Measurements from ENCODE around the gene PIR. TPM values are rescaled to one million over a fixed set of nuclear protein-coding genes. Genes with fewer than 3 reads are reported as not detected.

PIR gene
- total and polyA plus RNA-seq, 2 donors (not counting 3 experiments of a cell fraction or from before 2014, with no cell fraction given), result 89.0 to 108 TPM

DNA sequence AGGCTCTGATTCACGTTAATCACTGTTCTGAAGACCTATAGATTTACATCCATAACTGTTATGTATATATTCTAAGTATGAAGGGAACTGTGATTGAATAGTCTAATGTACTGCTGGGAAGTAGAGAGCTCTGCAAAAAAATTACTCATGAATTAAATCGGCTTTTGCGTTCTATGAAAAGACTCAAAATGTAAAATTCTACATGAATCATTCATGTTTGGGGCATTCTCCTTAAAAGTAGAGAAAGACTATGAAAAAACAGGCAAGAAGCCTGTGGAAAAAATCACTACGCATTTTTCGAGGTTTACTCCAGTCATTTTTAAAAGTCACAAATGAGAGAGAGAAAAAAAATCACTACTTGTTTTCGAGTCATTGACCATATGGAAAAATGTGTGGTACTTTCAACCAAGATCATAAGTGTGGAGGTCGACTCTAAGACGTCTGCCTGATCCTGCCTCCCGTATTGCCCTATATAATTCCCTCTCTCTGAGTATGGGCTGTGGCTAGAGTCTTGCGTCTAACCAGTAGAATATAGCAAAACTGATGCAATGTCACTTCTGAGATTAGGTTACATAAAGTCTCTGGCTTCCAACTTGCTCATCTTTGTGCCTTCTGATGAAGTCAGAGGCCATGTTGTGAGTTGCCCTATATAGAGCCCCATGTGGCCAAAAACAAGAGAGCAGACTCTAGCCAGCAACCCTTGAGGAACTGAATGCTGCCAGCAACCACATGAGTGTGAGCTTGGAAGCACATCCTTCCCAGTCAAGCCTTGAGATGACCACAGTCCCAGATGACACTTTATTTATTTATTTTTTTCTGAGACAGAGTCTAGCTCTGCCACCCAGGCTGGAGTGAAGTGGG lies 76.8 kb downstream of the PIR start:
- Histone ChIP-seq H4K20me1 (replicated peaks; ENCODE audit: control insufficient read depth, extremely low read depth, insufficient read depth, low read length) (no peaks in the 10 kb centered on the region), H3K79me2 (ENCODE audit: control insufficient read depth, insufficient read depth, low read length) (peaks cover 10% of the 10 kb centered on the region), H2AFZ (ENCODE audit: low read depth, low read length) (no peak overlapping the region), H3K9me1 (replicated peaks; ENCODE audit: control insufficient read depth, extremely low read depth, insufficient read depth, low read length) (no peaks in the 10 kb centered on the region), H3K4me1 (ENCODE audit: control insufficient read depth, extremely low read depth, insufficient read depth, low read length) (no peaks in the 10 kb centered on the region), H3K36me3 (ENCODE audit: control insufficient read depth in 2 of 2, extremely low read depth in 1 of 2, insufficient read depth in 2 of 2, low read length in 2 of 2) (peaks cover 0 to 2% of the 10 kb centered on the region in 2 experiments), H3K4me3 (replicated peaks in 1 of 3; ENCODE audit: insufficient read depth in 1 of 3, low read depth in 1 of 3, low read length in 3 of 3) (no peak overlapping the region), H3K27ac (ENCODE audit: insufficient read depth, low read depth, low read length) (no peak overlapping the region), H3K27me3 (ENCODE audit: control insufficient read depth in 2 of 2, insufficient read depth in 2 of 2, low read length in 2 of 2) (no peaks in the 10 kb centered on the region), H3K4me2 (ENCODE audit: insufficient read depth, low read length) (no peak overlapping the region), H3K9ac (replicated peaks; ENCODE audit: extremely low read depth, insufficient read depth, low read length) (no peak overlapping the region), H3K9me3 (replicated peaks; ENCODE audit: control insufficient read depth, insufficient read depth, low read length) (no peaks in the 10 kb centered on the region)
- ChIA-PET POLR2A (no interaction called here), CTCF (no interaction called here)
- DNase-seq (ENCODE audit: low read depth, low spot score) (no peak), FAIRE-seq (no peak)
- intact Hi-C loops (cut with micrococcal nuclease) (no loop called here), dilution Hi-C loops (cut with MboI; ENCODE audit: extremely low pct_ligation_motif_present, low sequenced_read_pairs) (no loop called here)
- no TSS peak for BruUV-seq (replicated peaks)
- TF ChIP-seq MYC (IDR thresholded peaks at IDR 0.05; ENCODE audit: low read depth, low read length), result no peak
- TF ChIP-seq POLR2AphosphoS5 (IDR thresholded peaks at IDR 0.05; ENCODE audit: insufficient read depth, low read depth, low read length), result no peak
- TF ChIP-seq EZH2 (IDR thresholded peaks at IDR 0.05; ENCODE audit: borderline replicate concordance, low read depth, low read length, severe bottlenecking), result no peak
- TF ChIP-seq, protein P1, sequence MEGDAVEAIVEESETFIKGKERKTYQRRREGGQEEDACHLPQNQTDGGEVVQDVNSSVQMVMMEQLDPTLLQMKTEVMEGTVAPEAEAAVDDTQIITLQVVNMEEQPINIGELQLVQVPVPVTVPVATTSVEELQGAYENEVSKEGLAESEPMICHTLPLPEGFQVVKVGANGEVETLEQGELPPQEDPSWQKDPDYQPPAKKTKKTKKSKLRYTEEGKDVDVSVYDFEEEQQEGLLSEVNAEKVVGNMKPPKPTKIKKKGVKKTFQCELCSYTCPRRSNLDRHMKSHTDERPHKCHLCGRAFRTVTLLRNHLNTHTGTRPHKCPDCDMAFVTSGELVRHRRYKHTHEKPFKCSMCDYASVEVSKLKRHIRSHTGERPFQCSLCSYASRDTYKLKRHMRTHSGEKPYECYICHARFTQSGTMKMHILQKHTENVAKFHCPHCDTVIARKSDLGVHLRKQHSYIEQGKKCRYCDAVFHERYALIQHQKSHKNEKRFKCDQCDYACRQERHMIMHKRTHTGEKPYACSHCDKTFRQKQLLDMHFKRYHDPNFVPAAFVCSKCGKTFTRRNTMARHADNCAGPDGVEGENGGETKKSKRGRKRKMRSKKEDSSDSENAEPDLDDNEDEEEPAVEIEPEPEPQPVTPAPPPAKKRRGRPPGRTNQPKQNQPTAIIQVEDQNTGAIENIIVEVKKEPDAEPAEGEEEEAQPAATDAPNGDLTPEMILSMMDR (IDR thresholded peaks at IDR 0.05; ENCODE audit: extremely low read depth in 1 of 2, insufficient read depth in 1 of 2, low read depth in 1 of 2, low read length in 2 of 2), result no peak
- TF ChIP-seq POLR2A (IDR thresholded peaks at IDR 0.05; ENCODE audit: low read depth, low read length), result no peak
- TF ChIP-seq MAX (IDR thresholded peaks at IDR 0.05; ENCODE audit: insufficient read depth, insufficient read length), result no peak
- TF ChIP-seq FOS (IDR thresholded peaks at IDR 0.05; ENCODE audit: borderline replicate concordance, insufficient read depth, low read length), result no peak
